ENCODE data around the gene SPOCK2.

Gene SPOCK2

DNA sequence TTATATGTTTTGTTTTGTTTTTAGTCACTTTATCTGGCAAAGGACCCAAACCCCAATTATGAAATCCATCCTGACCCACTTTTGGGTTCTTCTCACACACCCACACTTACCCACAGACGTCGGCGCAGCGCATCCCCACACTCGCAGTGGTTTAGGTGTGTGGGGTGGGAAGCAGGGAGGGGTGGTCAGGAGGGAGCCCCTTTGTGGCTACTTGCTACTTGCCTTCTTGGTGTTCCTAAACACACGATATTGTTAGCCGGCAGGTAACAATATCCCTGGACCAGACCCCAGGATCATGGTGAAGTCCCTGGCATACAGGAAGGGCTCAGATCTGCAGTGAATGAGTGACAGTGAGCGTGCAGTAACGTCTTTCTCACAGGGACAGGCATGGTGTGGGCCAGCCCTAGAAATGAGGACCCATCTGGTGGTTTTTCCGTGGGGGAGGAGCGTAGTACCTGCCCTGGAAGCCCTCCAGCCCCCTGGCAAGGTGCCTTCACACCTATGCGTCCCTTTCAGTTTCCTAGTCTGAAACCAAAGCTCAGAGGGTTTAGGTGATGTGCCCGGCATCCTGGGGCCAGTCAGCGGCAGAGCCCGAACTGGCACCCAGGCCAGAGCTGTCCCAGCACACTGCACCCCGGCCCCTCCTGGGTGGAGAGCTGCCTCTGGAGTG is 4.4 kb downstream of the SPOCK2 start:
- no peak overlapping the region for H3K4me3 ChIP-seq (ENCODE audit: insufficient read depth, low read length, poor library complexity, severe bottlenecking)

DNA sequence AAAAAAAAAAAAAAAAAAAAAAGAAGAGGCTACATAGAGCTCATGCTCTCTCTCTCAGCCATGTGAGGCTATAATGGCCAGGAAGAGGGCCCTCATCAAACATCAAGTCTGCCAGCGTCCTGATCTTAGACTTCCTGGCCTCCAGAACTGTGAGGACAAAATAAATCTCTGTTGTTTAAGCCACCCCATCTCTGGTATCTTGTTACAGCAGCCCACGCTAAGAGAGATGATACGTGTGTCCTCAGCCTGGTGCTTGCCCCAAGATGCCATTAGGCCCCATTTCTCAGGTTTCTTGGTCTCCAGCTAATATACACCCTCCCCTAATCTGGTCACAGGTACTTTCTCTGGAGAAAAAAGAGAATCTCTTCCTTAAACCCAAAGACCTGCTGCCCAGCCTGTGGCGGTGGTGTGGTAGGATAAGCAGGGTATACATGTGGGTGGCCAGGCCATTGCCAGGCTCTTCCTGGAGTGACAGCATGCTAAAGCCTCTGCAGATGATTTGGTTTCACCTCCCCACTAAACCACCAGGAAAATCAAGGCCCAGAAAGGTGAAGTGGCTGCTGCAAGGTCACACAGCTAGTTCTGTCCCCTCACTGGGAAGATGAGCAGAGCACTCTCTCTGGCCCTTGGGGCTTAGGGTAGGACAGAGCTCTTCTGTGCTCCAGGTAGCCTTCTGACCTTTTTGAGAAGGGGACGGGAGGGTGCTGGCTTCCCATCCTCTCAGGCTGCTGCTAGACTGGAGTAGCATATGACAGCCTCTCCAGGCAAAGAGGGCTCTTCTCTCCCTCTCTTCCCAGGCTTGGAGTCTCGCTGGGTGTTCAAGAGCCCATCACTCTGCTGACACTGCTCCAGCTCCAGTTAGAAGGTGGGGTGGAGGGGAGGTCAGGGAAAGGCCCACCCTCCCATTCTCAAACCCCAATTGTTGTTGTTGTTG is 5.2 kb downstream of the SPOCK2 start:
- Histone ChIP-seq H4K20me1 (ENCODE audit: low read depth, low read length) (no peaks in the 10 kb centered on the region), H3K9me3 (ENCODE audit: insufficient read depth, low read length) (no peaks in the 10 kb centered on the region), H3F3A (ENCODE audit: insufficient read depth) (no peaks in the 10 kb centered on the region), H3K9me2 (replicated peaks; ENCODE audit: insufficient read depth, low read length) (no peaks in the 10 kb centered on the region), H3K4me2 (ENCODE audit: low read depth, low read length, poor library complexity, severe bottlenecking) (no peak overlapping the region), H3K27ac (ENCODE audit: low read depth, low read length) (no peak overlapping the region), H2AFZ (ENCODE audit: low read depth, low read length, severe bottlenecking) (no peak overlapping the region), H3K9ac (ENCODE audit: low read length) (no peak overlapping the region), H3K4me3 (ENCODE audit: insufficient read depth, low read length, poor library complexity, severe bottlenecking) (no peak overlapping the region), H3K27me3 (ENCODE audit: low read length) (no peaks in the 10 kb centered on the region), H3K36me3 (ENCODE audit: low read length) (no peaks in the 10 kb centered on the region), H3K79me2 (ENCODE audit: insufficient read depth, low read length) (no peaks in the 10 kb centered on the region)
- TF ChIP-seq, protein P1, sequence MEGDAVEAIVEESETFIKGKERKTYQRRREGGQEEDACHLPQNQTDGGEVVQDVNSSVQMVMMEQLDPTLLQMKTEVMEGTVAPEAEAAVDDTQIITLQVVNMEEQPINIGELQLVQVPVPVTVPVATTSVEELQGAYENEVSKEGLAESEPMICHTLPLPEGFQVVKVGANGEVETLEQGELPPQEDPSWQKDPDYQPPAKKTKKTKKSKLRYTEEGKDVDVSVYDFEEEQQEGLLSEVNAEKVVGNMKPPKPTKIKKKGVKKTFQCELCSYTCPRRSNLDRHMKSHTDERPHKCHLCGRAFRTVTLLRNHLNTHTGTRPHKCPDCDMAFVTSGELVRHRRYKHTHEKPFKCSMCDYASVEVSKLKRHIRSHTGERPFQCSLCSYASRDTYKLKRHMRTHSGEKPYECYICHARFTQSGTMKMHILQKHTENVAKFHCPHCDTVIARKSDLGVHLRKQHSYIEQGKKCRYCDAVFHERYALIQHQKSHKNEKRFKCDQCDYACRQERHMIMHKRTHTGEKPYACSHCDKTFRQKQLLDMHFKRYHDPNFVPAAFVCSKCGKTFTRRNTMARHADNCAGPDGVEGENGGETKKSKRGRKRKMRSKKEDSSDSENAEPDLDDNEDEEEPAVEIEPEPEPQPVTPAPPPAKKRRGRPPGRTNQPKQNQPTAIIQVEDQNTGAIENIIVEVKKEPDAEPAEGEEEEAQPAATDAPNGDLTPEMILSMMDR (IDR thresholded peaks at IDR 0.05; ENCODE audit: insufficient read depth, low read length, poor library complexity, severe bottlenecking), result no peak
- no peak for TF ChIP-seq EZH2phosphoT487 (conservative IDR thresholded peaks at IDR 0.05; ENCODE audit: low read length)

More for the DNA sequence above, 4.4 kb downstream of the SPOCK2 start:
- H3K9ac ChIP-seq (ENCODE audit: low read length), result no peak overlapping the region
- no peaks in the 10 kb centered on the region for H3K9me3 ChIP-seq (ENCODE audit: insufficient read depth, low read length)
- TF ChIP-seq EZH2phosphoT487 (conservative IDR thresholded peaks at IDR 0.05; ENCODE audit: low read length), result no peak
- TF ChIP-seq, protein P1 (IDR thresholded peaks at IDR 0.05; ENCODE audit: insufficient read depth, low read length, poor library complexity, severe bottlenecking), result no peak
- no peaks in the 10 kb centered on the region for H4K20me1 ChIP-seq (ENCODE audit: low read depth, low read length)
- no peaks in the 10 kb centered on the region for H3K79me2 ChIP-seq (ENCODE audit: insufficient read depth, low read length)
- no peaks in the 10 kb centered on the region for H3K36me3 ChIP-seq (ENCODE audit: low read length)
- H3F3A ChIP-seq (ENCODE audit: insufficient read depth), result no peaks in the 10 kb centered on the region
- H3K27ac ChIP-seq (ENCODE audit: low read depth, low read length), result no peak overlapping the region
- no peak overlapping the region for H2AFZ ChIP-seq (ENCODE audit: low read depth, low read length, severe bottlenecking)
- H3K9me2 ChIP-seq (replicated peaks; ENCODE audit: insufficient read depth, low read length), result no peaks in the 10 kb centered on the region
- no peaks in the 10 kb centered on the region for H3K27me3 ChIP-seq (ENCODE audit: low read length)
- no peak overlapping the region for H3K4me2 ChIP-seq (ENCODE audit: low read depth, low read length, poor library complexity, severe bottlenecking)

DNA sequence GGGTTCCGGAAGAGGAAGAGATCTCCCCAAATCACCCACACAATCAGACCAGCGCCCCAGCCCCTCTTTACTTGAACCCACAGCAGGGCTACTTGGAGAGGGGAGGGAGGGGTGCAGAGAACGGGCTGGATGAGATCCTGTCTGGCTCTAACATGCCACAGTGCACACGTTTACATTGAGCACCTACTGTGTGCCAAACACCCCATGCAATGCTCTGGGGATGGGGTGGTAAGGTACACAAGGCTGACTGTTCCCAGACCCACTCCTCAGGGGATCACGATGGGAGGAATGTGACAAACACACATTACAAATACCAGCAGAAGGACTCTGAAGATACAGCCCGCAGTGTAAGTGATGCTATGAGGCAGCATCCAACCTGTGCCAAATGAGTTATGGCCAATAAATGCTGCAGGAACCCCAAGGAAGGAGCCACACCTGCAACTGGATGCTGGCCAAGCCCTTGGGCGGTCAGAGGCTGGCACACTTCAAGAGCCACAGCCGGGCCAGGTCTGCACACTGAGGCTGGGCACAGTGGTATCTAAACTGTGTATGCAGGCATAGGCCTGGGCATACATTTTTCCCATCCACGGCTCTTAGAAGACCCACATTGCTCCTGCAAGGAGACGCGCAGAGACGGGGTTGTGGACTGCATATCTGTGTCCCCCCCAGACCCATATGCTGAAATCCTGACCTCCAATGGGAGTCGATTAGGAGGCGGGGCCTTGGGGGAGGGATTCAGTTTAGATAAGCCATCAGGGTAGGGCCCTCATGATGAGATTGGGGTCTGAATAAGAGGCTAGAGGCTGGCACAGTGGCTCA is 6.4 kb downstream of the SPOCK2 start:
- no peaks in the 10 kb centered on the region for H4K20me1 ChIP-seq (ENCODE audit: low read depth, low read length)
- no peak for TF ChIP-seq EZH2phosphoT487 (conservative IDR thresholded peaks at IDR 0.05; ENCODE audit: low read length)
- H3F3A ChIP-seq (ENCODE audit: insufficient read depth), result no peaks in the 10 kb centered on the region
- H3K9me3 ChIP-seq (ENCODE audit: insufficient read depth, low read length), result no peaks in the 10 kb centered on the region
- no peak overlapping the region for H2AFZ ChIP-seq (ENCODE audit: low read depth, low read length, severe bottlenecking)
- no peak overlapping the region for H3K4me2 ChIP-seq (ENCODE audit: low read depth, low read length, poor library complexity, severe bottlenecking)
- H3K79me2 ChIP-seq (ENCODE audit: insufficient read depth, low read length), result no peaks in the 10 kb centered on the region
- no peaks in the 10 kb centered on the region for H3K36me3 ChIP-seq (ENCODE audit: low read length)
- H3K9me2 ChIP-seq (replicated peaks; ENCODE audit: insufficient read depth, low read length), result no peaks in the 10 kb centered on the region
- H3K27me3 ChIP-seq (ENCODE audit: low read length), result no peaks in the 10 kb centered on the region
- H3K9ac ChIP-seq (ENCODE audit: low read length), result no peak overlapping the region
- no peak overlapping the region for H3K4me3 ChIP-seq (ENCODE audit: insufficient read depth, low read length, poor library complexity, severe bottlenecking)
- no peak overlapping the region for H3K27ac ChIP-seq (ENCODE audit: low read depth, low read length)
